CD4-positive, alpha-beta memory T cell (primary cell): Measurements from ENCODE around the gene MOGAT3. TPM values are rescaled to one million over a fixed set of nuclear protein-coding genes. Genes with fewer than 3 reads are reported as not detected.
A peak's percentile ranks its signal among the peaks of the same experiment; 100 is the strongest.
"Not testable (repeated sequence)": the region's sequence is repeated elsewhere in the genome, so short reads cannot be mapped to it uniquely, and the experiment has no call there.

Experiments
- CTCF ChIA-PET: fragments of 350-600 bp; sonication (Branson Sonifier 250); formaldehyde crosslinking; loops from one replicate; lab custom pipeline; 2021; ENCODE audit warnings: inconsistent platforms; ENCODE audit not compliant: partially characterized antibody; lab: Charles Lee
- POLR2A ChIA-PET: fragments of 350-600 bp; sonication (Branson Sonifier 250); formaldehyde crosslinking; loops from one replicate; lab custom pipeline; 2021; ENCODE audit not compliant: partially characterized antibody; lab: Charles Lee
- DNase-seq, 5 donors: peaks; one replicate each; pipeline versions ENCODE4 v3.0.0 to v3.0.0-alpha.2; 2020 to 2022; ENCODE audit warnings: mixed read lengths in 1 of 5
- H3K27ac ChIP-seq: one replicate; pipeline ENCODE4 v1.7.0; 2013; ENCODE audit warnings: low read depth, low read length
- H3K27me3 ChIP-seq: 2 replicates; pipeline ENCODE4 v1.7.0; 2013; ENCODE audit warnings: mild to moderate bottlenecking, low read length, moderate library complexity; ENCODE audit not compliant: insufficient read depth
- H3K36me3 ChIP-seq: 2 replicates; pipeline ENCODE4 v1.7.0; 2013; ENCODE audit warnings: mild to moderate bottlenecking, low read length, moderate library complexity; ENCODE audit not compliant: insufficient read depth
- H3K4me1 ChIP-seq: 2 replicates; pipeline ENCODE4 v1.7.0; 2013; ENCODE audit warnings: mild to moderate bottlenecking, low read length, moderate library complexity; ENCODE audit not compliant: insufficient read depth
- H3K4me3 ChIP-seq, 2 donors: one replicate each; pipeline ENCODE4 v1.7.0; 2013; ENCODE audit warnings: low read length in 2 of 2, mild to moderate bottlenecking in 1 of 2
- H3K9me3 ChIP-seq, 2 donors: one replicate each; pipeline ENCODE4 v1.7.0; 2013; ENCODE audit warnings: low read length in 2 of 2, control low read depth in 1 of 2; ENCODE audit not compliant: control insufficient read depth in 1 of 2
- H3K27ac Mint-ChIP-seq, 7 donors: one replicate each; pipeline ENCODE4 v1.8.0; 2020 to 2021; ENCODE audit warnings: mixed read lengths in 7 of 7, mild to moderate bottlenecking in 6 of 7, inconsistent platforms in 3 of 7, moderate library complexity in 3 of 7
- H3K27me3 Mint-ChIP-seq, 2 donors: one replicate each; pipeline ENCODE4 v1.8.0; 2020 to 2021; ENCODE audit warnings: mixed read lengths in 2 of 2
- H3K36me3 Mint-ChIP-seq, 2 donors: one replicate each; pipeline ENCODE4 v1.8.0; 2020 to 2021; ENCODE audit warnings: mixed read lengths in 2 of 2, inconsistent platforms in 1 of 2, mild to moderate bottlenecking in 1 of 2
- H3K4me1 Mint-ChIP-seq, 4 donors: one replicate each; pipeline ENCODE4 v1.8.0; 2020 to 2021; ENCODE audit warnings: mixed read lengths in 4 of 4, mild to moderate bottlenecking in 1 of 4
- H3K4me3 Mint-ChIP-seq, 8 donors: one replicate each; pipeline ENCODE4 v1.8.0; 2020 to 2021; ENCODE audit warnings: mixed read lengths in 8 of 8, mild to moderate bottlenecking in 7 of 8, moderate library complexity in 6 of 8, inconsistent platforms in 3 of 8
- H3K9me3 Mint-ChIP-seq, 8 donors: one replicate each; pipeline ENCODE4 v1.8.0; 2020 to 2021; ENCODE audit warnings: mixed read lengths in 8 of 8, mild to moderate bottlenecking in 5 of 8, inconsistent platforms in 3 of 8, moderate library complexity in 1 of 8
- intact Hi-C: fragments of 100-400 bp; cut with micrococcal nuclease; formaldehyde crosslinking; loops from one replicate; pipeline ENCODE4 v1.15.1; 2023
- polyA plus RNA-seq, 2 donors: library from polyadenylated mRNA; unstranded; fragments of 300-500 nt; fragmentation: Illumina TruSeq; gene quantifications; one replicate each; pipeline ENCODE4 v1.2.3, GENCODE V29; 2021
- total RNA-seq, 2 experiments: library from RNA; stranded (reverse); gene quantifications; one replicate each; pipeline ENCODE4 v1.2.3, GENCODE V29; 2021

The MOGAT3 gene
- total and polyA plus RNA-seq, 4 experiments from 2014 or later = not detected

DNA sequence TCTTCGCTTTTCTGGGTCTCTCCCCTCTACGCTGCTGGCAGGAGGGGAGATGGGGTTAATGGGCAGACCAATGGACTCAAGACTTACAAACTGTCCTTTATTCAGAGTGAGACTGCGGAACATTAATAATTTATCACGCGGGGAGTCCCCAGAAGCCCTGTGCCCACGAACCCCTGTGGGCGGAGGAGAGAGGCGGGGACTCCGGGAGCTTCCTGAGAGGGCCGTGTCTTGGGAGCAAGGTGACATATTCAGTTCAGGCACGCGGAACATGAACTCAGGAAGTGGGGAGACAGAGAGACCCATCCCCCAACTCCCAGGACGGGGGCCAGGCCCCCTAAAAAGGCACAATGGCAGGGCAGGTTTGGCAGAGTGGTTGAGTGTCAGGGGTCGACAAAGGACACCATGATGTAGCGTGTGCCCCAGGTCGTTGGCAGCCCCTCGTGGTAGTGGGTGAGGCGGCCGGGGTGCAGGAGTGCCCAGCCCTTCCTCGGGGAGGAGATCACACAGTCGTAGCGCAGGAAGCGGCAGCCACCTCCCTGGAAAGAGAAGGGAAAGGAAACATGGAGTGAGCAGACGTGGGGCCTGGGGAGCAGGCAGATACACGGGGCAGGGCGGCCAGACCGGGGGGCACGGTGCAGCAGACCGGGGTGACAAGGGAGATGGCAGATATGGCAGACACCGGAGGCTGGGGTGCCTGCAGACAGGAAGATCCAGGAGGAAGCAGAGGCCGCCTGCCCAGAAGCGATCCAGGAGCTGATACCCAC lies 5.2 kb upstream of the MOGAT3 start:
- no peak overlapping the region for H3K27ac Mint-ChIP-seq

DNA sequence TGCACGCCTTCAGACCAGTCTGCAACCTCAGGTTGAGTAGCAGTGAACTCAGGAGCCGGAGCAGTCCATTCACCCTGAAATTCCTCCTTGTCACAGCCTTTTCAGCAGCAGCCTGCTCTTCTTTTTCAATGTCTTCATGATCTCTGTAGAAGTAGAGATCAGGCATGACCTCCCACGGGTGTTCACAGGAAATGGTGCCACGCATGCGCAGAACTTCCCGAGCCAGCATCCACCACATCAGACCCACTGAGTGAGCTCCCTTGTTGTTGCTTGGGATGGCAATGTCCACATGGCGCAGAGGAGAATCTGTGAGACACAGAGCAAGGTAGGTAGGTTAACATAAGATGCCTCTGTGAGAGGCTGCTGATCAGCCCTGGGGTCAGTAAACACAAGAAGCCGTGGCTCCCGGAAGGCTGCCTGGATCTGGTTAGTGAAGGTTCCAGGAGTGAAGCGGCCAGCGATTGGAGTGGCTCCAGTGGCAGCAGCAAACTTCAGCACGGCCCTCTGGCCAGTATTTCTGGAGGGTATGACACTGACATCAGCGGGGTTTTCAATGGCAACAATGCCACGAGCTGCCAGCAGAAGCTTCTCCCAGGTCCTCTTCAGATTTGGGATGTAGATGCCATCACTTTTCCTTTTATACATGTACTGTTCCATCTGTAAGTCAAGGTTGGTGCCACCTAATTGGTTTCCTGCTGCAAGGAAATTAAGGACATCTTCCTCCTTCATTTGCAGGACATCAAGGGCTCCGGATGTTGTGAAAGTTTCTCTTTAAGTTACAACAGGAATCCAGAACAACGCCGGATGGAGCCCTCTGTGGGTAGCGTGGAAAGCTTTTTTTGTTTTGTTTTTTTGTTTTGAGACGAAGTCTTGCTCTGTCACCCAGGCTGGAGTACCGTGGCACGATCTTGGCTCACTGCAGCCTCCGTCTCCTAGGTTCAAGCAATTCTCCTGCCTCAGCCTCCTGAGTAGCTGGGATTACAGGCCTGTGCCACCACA lies 3.2 kb upstream of the MOGAT3 start:
- peak overlapping the region; percentile 29 to 89 (median 71) for H3K27ac Mint-ChIP-seq
- peaks cover 13% of the 10 kb centered on the region for H3K4me1 ChIP-seq
- H3K4me3 Mint-ChIP-seq = peak overlapping the region; percentile 76 to 89 (median 82)
- H3K4me1 Mint-ChIP-seq = peaks cover 7 to 25% (median 13%) of the 10 kb centered on the region in 4 donors
- H3K27ac ChIP-seq, H3K27me3 ChIP-seq, H3K36me3 ChIP-seq, intact Hi-C loops, H3K9me3 Mint-ChIP-seq, H3K9me3 ChIP-seq: not testable (repeated sequence)
- H3K36me3 Mint-ChIP-seq = peaks cover 16 to 18% of the 10 kb centered on the region in 2 donors
- CTCF ChIA-PET = interaction anchor here (0.7 to 5.9 kb wide), 5 partner anchors 11 to 60 kb away, joined by 3 to 45 read pairs (median 7); partner anchors contain the start of genes FIS1, PLOD3 and ZNHIT1
- DNase-seq = peak in 4 of 5 donors; percentile 34 to 45 (median 40)
- H3K4me3 ChIP-seq = peak overlapping the region in 1 of 2 donors; percentile 6
- H3K27me3 Mint-ChIP-seq = peaks cover 11 to 14% of the 10 kb centered on the region in 2 donors
- POLR2A ChIA-PET = interaction anchor here (2.2 to 3.1 kb wide), 2 partner anchors 14 to 40 kb away, joined by 16 to 18 read pairs; partner anchors contain the start of genes FIS1, PLOD3 and ZNHIT1

More for the DNA sequence above, 5.2 kb upstream of the MOGAT3 start:
- Histone ChIP-seq H3K9me3 (no peaks in the 10 kb centered on the region), H3K4me3 (no peak overlapping the region), H3K36me3 (no peaks in the 10 kb centered on the region), H3K27me3 (no peaks in the 10 kb centered on the region), H3K4me1 (peaks cover 10% of the 10 kb centered on the region), H3K27ac (no peak overlapping the region)
- Mint-ChIP-seq H3K36me3 (peaks cover 19 to 30% of the 10 kb centered on the region in 2 donors), H3K27me3 (peaks cover 3 to 4% of the 10 kb centered on the region in 2 donors), H3K4me1 (peaks cover 5 to 18% (median 10%) of the 10 kb centered on the region in 4 donors), H3K4me3 (peak overlapping the region in 1 of 8 donors; percentile 5), H3K9me3 (no peaks in the 10 kb centered on the region)
- intact Hi-C loops = no loop called here
- ChIA-PET POLR2A (interaction anchor here (1.6 to 3.1 kb wide), 2 partner anchors 12 to 38 kb away, joined by 4 to 16 read pairs; partner anchors contain the start of genes FIS1, PLOD3 and ZNHIT1), CTCF (interaction anchor here (1.0 to 3.2 kb wide), 2 partner anchors 12 to 62 kb away, joined by 4 to 8 read pairs; partner anchors contain the start of genes PLOD3 and ZNHIT1)
- no peak for DNase-seq

DNA sequence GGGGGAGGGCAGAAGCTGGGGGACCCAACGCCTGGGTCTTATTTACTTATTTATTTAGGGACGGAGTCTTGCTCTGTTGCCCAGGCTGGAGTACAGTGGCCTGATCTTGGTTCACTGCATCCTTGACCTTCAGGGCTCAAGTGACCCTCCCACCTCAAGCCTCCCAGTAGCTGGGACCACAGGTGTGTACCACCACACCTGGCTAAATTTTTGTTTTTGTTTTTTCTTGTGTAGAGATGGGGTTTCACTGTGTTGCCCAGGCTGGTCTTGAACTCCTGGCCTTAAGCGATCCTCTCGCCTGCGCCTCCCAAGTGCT lies 1.7 kb upstream of the MOGAT3 start:
- peaks cover 11 to 14% of the 10 kb centered on the region in 2 donors for H3K27me3 Mint-ChIP-seq
- peak overlapping the region in 1 of 7 donors; percentile 4 for H3K27ac Mint-ChIP-seq
- no peaks in the 10 kb centered on the region for H3K9me3 Mint-ChIP-seq
- Histone ChIP-seq H3K4me3 (no peak overlapping the region), H3K27ac (no peak overlapping the region), H3K36me3 (no peaks in the 10 kb centered on the region), H3K4me1 (peaks cover 13% of the 10 kb centered on the region), H3K27me3 (no peaks in the 10 kb centered on the region), H3K9me3 (no peaks in the 10 kb centered on the region)
- peaks cover 6 to 9% of the 10 kb centered on the region in 2 donors for H3K36me3 Mint-ChIP-seq
- peaks cover 7 to 25% (median 13%) of the 10 kb centered on the region in 4 donors for H3K4me1 Mint-ChIP-seq
- intact Hi-C loops = no loop called here
- ChIA-PET POLR2A (interaction anchor here (1.0 to 1.2 kb wide), 2 partner anchors 15 to 42 kb away, joined by 3 to 4 read pairs; partner anchors contain the start of genes FIS1 and PLOD3), CTCF (interaction anchor here (0.8 to 5.9 kb wide), 2 partner anchors 10 to 15 kb away, joined by 4 to 45 read pairs; partner anchors contain the start of genes PLOD3 and ZNHIT1)
- DNase-seq = no peak
- H3K4me3 Mint-ChIP-seq = peak overlapping the region in 2 of 8 donors; percentile 26 to 52

DNA sequence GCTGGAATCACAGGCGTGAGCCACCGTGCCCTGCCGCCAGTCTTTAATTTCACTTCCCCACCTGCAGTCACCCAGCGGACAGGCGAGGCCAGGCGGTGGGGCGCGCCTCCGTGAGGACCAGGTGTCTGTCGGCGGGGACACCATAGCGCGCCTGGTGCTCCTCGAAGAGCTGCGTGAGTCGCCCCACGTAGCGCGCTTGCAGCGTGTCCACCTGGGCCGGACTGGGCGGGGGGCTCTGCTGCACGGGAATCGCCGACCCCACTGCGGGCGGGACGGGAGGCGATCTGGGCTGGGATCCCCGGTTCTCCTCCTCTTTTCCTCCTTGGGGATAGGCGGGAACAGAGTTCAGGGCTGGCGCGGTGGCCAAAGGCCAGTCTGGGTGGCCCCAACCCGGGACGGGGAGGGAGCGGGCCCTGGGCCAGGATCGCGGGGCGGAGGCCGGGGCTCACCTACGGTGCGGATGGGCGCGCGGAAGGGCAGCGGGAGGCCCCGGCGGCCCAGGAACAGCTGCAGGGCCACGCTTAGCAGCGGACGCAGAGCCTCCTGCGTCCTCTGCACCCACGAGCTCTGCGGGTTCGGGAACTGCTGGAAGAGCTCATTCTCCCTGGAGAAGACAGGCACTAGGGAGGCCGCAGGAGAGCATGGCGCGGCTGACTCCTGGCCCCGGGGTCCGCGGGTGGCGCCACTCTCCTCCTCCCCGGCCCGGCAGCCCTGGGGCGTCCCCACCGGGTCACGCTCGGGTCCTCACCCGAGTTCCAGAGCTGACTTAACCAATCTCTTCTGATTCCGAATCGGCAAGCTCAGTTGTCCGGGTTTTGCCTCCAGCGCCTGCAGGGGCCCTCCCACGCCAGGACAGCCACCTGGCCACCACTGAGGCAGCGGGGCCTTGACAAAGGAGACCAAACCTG lies 1.1 kb upstream of the MOGAT3 start:
- no peaks in the 10 kb centered on the region for H3K9me3 ChIP-seq
- intact Hi-C loops = no loop called here
- peaks cover 13% of the 10 kb centered on the region for H3K4me1 ChIP-seq
- ChIA-PET POLR2A (interaction anchor here (1.0 to 1.2 kb wide), 2 partner anchors 15 to 43 kb away, joined by 3 to 4 read pairs; partner anchors contain the start of genes FIS1 and PLOD3), CTCF (interaction anchor here (0.8 to 5.9 kb wide), 3 partner anchors 9 to 16 kb away, joined by 3 to 45 read pairs (median 4); partner anchors contain the start of genes PLOD3 and ZNHIT1)
- no peaks in the 10 kb centered on the region for H3K36me3 ChIP-seq
- H3K27me3 Mint-ChIP-seq = peaks cover 11 to 15% of the 10 kb centered on the region in 2 donors
- H3K27ac ChIP-seq = no peak overlapping the region
- peak overlapping the region in 5 of 8 donors; percentile 15 to 52 (median 44) for H3K4me3 Mint-ChIP-seq
- no peak for DNase-seq
- H3K4me1 Mint-ChIP-seq = peaks cover 7 to 25% (median 13%) of the 10 kb centered on the region in 4 donors
- peaks cover 6 to 8% of the 10 kb centered on the region in 2 donors for H3K36me3 Mint-ChIP-seq
- no peak overlapping the region for H3K27ac Mint-ChIP-seq
- no peaks in the 10 kb centered on the region for H3K9me3 Mint-ChIP-seq
- no peaks in the 10 kb centered on the region for H3K27me3 ChIP-seq
- H3K4me3 ChIP-seq = no peak overlapping the region

DNA sequence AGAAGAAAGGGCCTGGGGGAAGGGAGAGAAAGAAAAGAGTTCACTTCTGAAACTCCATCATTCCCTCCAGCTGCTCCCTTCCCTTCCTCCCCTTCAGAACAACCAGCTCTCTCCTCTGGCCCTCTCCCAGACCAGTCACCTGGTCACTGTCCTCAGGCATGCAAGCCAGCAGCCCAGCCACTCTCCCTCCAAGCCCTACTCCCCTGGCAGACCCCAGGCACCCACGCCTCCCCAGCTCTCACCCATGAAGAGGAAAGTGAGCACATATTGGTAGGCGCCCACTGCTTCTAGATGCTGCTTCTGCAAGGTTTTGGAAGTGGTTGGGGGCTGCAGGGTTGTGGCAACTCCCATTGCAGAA lies 353 bp downstream of the MOGAT3 start:
- no peaks in the 10 kb centered on the region for H3K9me3 Mint-ChIP-seq
- peaks cover 7 to 25% (median 13%) of the 10 kb centered on the region in 4 donors for H3K4me1 Mint-ChIP-seq
- peaks cover 0 to 3% of the 10 kb centered on the region in 2 donors for H3K36me3 Mint-ChIP-seq
- Histone ChIP-seq H3K9me3 (no peaks in the 10 kb centered on the region), H3K27ac (no peak overlapping the region), H3K27me3 (no peaks in the 10 kb centered on the region), H3K36me3 (no peaks in the 10 kb centered on the region), H3K4me1 (peaks cover 13% of the 10 kb centered on the region), H3K4me3 (no peak overlapping the region)
- CTCF ChIA-PET = interaction anchor here (1.2 to 5.9 kb wide), 3 partner anchors 8 to 57 kb away, joined by 3 to 45 read pairs (median 4); partner anchors contain the start of genes PLOD3 and ZNHIT1
- H3K27me3 Mint-ChIP-seq = peaks cover 11 to 15% of the 10 kb centered on the region in 2 donors
- intact Hi-C loops = no loop called here
- no peak for DNase-seq
- H3K27ac Mint-ChIP-seq = no peak overlapping the region
- no peak overlapping the region for H3K4me3 Mint-ChIP-seq
- POLR2A ChIA-PET = interaction anchor here (1.0 kb wide), 1 partner anchor 17 kb away, joined by 4 read pairs; the partner anchor contains the start of genes PLOD3 and ZNHIT1

DNA sequence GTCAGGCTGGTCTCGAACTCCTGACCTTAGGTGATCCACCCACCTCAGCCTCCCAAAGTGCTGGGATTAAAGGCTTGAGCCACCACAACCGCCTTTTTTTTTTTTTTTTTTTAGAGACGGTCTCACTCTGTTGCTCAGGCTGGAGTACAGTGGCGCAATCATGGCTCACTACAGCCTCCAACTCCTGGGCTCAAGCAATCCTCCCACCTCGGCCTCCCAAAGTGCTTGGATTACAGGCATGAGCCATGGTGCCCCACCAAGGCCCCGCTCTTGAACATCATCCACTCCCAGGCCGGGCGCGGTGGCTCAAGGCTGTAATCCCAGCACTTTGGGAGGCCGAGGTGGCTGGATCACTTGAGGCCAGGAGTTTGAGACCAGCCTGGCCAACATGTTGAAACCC lies 1.3 kb downstream of the MOGAT3 start:
- CTCF ChIA-PET = interaction anchor here (0.7 to 5.9 kb wide), 4 partner anchors 7 to 126 kb away, joined by 3 to 45 read pairs (median 4); no protein-coding TSS in a partner anchor
- peaks cover 13% of the 10 kb centered on the region for H3K4me1 ChIP-seq

More for the DNA sequence above, 1.3 kb downstream of the MOGAT3 start:
- POLR2A ChIA-PET = interaction anchor here (1.0 kb wide), 1 partner anchor 18 kb away, joined by 4 read pairs; the partner anchor contains the start of genes PLOD3 and ZNHIT1
- H3K27me3 ChIP-seq, H3K27ac Mint-ChIP-seq, DNase-seq, intact Hi-C loops, H3K9me3 Mint-ChIP-seq, H3K27ac ChIP-seq, H3K4me3 Mint-ChIP-seq, H3K9me3 ChIP-seq, H3K36me3 ChIP-seq, H3K36me3 Mint-ChIP-seq, H3K4me3 ChIP-seq: not testable (repeated sequence)
- peaks cover 12 to 18% of the 10 kb centered on the region in 2 donors for H3K27me3 Mint-ChIP-seq
- peaks cover 7 to 25% (median 13%) of the 10 kb centered on the region in 4 donors for H3K4me1 Mint-ChIP-seq
